ENCODE measurements around the gene ACOD1.

The ACOD1 gene

GRCh38 chr13:76971851-76972829 is 23.8 kb downstream of the ACOD1 start:
- Histone ChIP-seq H3K36me3 (no peaks in the 10 kb centered on the region), H3K4me3 (no peak overlapping the region), H3K9me3 (no peaks in the 10 kb centered on the region), H3K4me1 (no peaks in the 10 kb centered on the region), H3K27ac (no peak overlapping the region), H3K27me3 (no peaks in the 10 kb centered on the region)
- no peak for TF ChIP-seq CTCF (IDR thresholded peaks at IDR 0.05)
- no peak for DNase-seq
- intact Hi-C loops (cut with DNase I; ENCODE audit: low total_unique reads), result no loop called here

GRCh38 chr13:76973920-76974617 is 25.8 kb downstream of the ACOD1 start:
- H3K9me3 ChIP-seq, result no peaks in the 10 kb centered on the region
- no peaks in the 10 kb centered on the region for H3K36me3 ChIP-seq
- no peaks in the 10 kb centered on the region for H3K4me1 ChIP-seq
- intact Hi-C loops (cut with DNase I; ENCODE audit: low total_unique reads), result no loop called here
- no peak for DNase-seq
- H3K27ac ChIP-seq, result no peak overlapping the region
- TF ChIP-seq CTCF (IDR thresholded peaks at IDR 0.05), result no peak
- H3K4me3 ChIP-seq, result no peak overlapping the region
- H3K27me3 ChIP-seq, result no peaks in the 10 kb centered on the region

GRCh38 chr13:76974618-76974975 is 26.3 kb downstream of the ACOD1 start:
- no peaks in the 10 kb centered on the region for H3K27me3 ChIP-seq
- H3K4me3 ChIP-seq, result no peak overlapping the region
- no peak overlapping the region for H3K27ac ChIP-seq
- intact Hi-C loops (cut with DNase I; ENCODE audit: low total_unique reads), result no loop called here
- TF ChIP-seq CTCF (IDR thresholded peaks at IDR 0.05), result no peak
- H3K36me3 ChIP-seq, result no peaks in the 10 kb centered on the region
- no peaks in the 10 kb centered on the region for H3K9me3 ChIP-seq
- H3K4me1 ChIP-seq, result peaks cover 0 to under 1% (median under 1%) of the 10 kb centered on the region in 4 donors
- no peak for DNase-seq

- Histone ChIP-seq H3K27ac (no peak overlapping the region), H3K27me3 (no peaks in the 10 kb centered on the region), H3K9me3 (no peaks in the 10 kb centered on the region), H3K4me1 (peaks cover 0 to 11% (median 9%) of the 10 kb centered on the region in 4 donors), H3K4me3 (no peak overlapping the region), H3K36me3 (no peaks in the 10 kb centered on the region)
- intact Hi-C loops (cut with DNase I; ENCODE audit: low total_unique reads), result no loop called here
- DNase-seq, result no peak
- no peak for TF ChIP-seq CTCF (IDR thresholded peaks at IDR 0.05)
Observed at GRCh38 chr13:76975863-76976262, 27.6 kb downstream of the ACOD1 start.

- H3K27ac ChIP-seq, result no peak overlapping the region
- no peaks in the 10 kb centered on the region for H3K27me3 ChIP-seq
- no peak for TF ChIP-seq CTCF (IDR thresholded peaks at IDR 0.05)
- H3K4me3 ChIP-seq, result no peak overlapping the region
- peaks cover 0 to 11% (median 9%) of the 10 kb centered on the region in 4 donors for H3K4me1 ChIP-seq
- intact Hi-C loops (cut with DNase I; ENCODE audit: low total_unique reads), result no loop called here
- no peaks in the 10 kb centered on the region for H3K9me3 ChIP-seq
- no peaks in the 10 kb centered on the region for H3K36me3 ChIP-seq
- DNase-seq, result no peak
Observed at GRCh38 chr13:76976490-76976889, 28.2 kb downstream of the ACOD1 start.
